ENCODE measurements around the gene AP1B1.
"Not testable (repeated sequence)": the region's sequence is repeated elsewhere in the genome, so short reads cannot be mapped to it uniquely, and the experiment has no call there.

Gene AP1B1

GRCh38 chr22:29346659-29347058 is 41.7 kb downstream of the AP1B1 start:
- no peak for DNase-seq

- DNase-seq: no peak
These were observed 42.4 kb downstream of the AP1B1 start for GRCh38 chr22:29345932-29346331.

- DNase-seq: not testable (repeated sequence)
These were observed 43.5 kb downstream of the AP1B1 start for GRCh38 chr22:29344889-29345288.

- DNase-seq: no peak
These were observed 44.2 kb downstream of the AP1B1 start for GRCh38 chr22:29344137-29344536.

GRCh38 chr22:29343313-29343805 is 45.0 kb downstream of the AP1B1 start:
- no peak for DNase-seq

GRCh38 chr22:29342577-29343312 is 45.6 kb downstream of the AP1B1 start:
- no peak for DNase-seq

- DNase-seq: no peak
These were observed 46.2 kb downstream of the AP1B1 start for GRCh38 chr22:29342177-29342576.

- DNase-seq: no peak
These were observed 46.6 kb downstream of the AP1B1 start for GRCh38 chr22:29341849-29342127.

- no peak for DNase-seq
These were observed 47.1 kb downstream of the AP1B1 start for GRCh38 chr22:29341056-29341848.

- no peak for DNase-seq
These were observed 47.8 kb downstream of the AP1B1 start for GRCh38 chr22:29340566-29340965.

GRCh38 chr22:29339381-29340235 is 48.8 kb downstream of the AP1B1 start:
- DNase-seq: no peak

- DNase-seq: no peak
These were observed 50.0 kb downstream of the AP1B1 start for GRCh38 chr22:29338398-29338797.

- no peak for DNase-seq
These were observed 50.6 kb downstream of the AP1B1 start for GRCh38 chr22:29337631-29338284.

GRCh38 chr22:29336751-29337490 is 51.4 kb downstream of the AP1B1 start:
- no peak for DNase-seq

GRCh38 chr22:29335656-29336055 is 52.7 kb downstream of the AP1B1 start:
- no peak for DNase-seq

GRCh38 chr22:29334696-29335344 is 53.5 kb downstream of the AP1B1 start:
- DNase-seq: no peak

- DNase-seq: no peak
These were observed 54.2 kb downstream of the AP1B1 start for GRCh38 chr22:29334148-29334547.

GRCh38 chr22:29332886-29333496 is 55.4 kb downstream of the AP1B1 start:
- no peak for DNase-seq

GRCh38 chr22:29331658-29332300 is 56.6 kb downstream of the AP1B1 start:
- no peak for DNase-seq

- no peak for DNase-seq
These were observed 57.2 kb downstream of the AP1B1 start for GRCh38 chr22:29331213-29331612.

GRCh38 chr22:29330753-29331152 is 57.6 kb downstream of the AP1B1 start:
- DNase-seq: no peak
